ENCODE measurements around the gene HMGCLL1. TPM values are rescaled to one million over a fixed set of nuclear protein-coding genes. Genes with fewer than 3 reads are reported as not detected.

HMGCLL1 gene
- total and polyA plus RNA-seq, 8 donors: 0.10 to 3.3 (median 0.68) TPM; not detected in 3

DNA sequence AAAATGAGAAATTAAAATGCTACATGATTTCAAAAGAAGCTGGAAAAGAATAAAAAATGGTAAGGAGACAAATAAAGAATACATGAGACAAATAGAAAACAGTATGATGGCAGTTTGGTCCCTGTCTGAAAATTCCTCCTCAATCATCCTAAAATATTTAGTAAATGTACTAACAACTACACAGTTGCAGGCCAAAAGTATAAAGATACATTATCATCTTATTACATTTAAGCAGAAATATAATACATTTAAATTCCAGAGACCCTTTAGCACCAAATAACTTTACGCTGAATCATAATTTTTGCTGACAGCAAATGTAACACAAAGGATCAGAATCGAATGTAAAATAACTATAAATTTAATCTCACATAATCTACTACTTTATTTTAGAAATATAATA lies 4.4 kb downstream of the HMGCLL1 start:
- Histone ChIP-seq H3K27ac (no peak overlapping the region), H3K4me1 (peaks cover 0 to 10% (median 7%) of the 10 kb centered on the region in 4 donors), H3K9me3 (peaks cover 0 to 11% (median 1%) of the 10 kb centered on the region in 4 donors), H3K27me3 (peaks cover 0 to 11% (median 10%) of the 10 kb centered on the region in 3 donors), H3K4me3 (no peak overlapping the region), H3K36me3 (no peaks in the 10 kb centered on the region)
- 69 to 85% (median 83%) methylated on average over 2 of the region's 2 CpGs for WGBS, 5 donors
- intact Hi-C loops (cut with DNase I; ENCODE audit: low total_unique reads): no loop called here
- no peak for DNase-seq
- TF ChIP-seq POLR2AphosphoS5 (IDR thresholded peaks at IDR 0.05) (no peak), EP300 (IDR thresholded peaks at IDR 0.05) (no peak), POLR2A (IDR thresholded peaks at IDR 0.05) (no peak)
- TF ChIP-seq, protein P1, sequence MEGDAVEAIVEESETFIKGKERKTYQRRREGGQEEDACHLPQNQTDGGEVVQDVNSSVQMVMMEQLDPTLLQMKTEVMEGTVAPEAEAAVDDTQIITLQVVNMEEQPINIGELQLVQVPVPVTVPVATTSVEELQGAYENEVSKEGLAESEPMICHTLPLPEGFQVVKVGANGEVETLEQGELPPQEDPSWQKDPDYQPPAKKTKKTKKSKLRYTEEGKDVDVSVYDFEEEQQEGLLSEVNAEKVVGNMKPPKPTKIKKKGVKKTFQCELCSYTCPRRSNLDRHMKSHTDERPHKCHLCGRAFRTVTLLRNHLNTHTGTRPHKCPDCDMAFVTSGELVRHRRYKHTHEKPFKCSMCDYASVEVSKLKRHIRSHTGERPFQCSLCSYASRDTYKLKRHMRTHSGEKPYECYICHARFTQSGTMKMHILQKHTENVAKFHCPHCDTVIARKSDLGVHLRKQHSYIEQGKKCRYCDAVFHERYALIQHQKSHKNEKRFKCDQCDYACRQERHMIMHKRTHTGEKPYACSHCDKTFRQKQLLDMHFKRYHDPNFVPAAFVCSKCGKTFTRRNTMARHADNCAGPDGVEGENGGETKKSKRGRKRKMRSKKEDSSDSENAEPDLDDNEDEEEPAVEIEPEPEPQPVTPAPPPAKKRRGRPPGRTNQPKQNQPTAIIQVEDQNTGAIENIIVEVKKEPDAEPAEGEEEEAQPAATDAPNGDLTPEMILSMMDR (IDR thresholded peaks at IDR 0.05): no peak

DNA sequence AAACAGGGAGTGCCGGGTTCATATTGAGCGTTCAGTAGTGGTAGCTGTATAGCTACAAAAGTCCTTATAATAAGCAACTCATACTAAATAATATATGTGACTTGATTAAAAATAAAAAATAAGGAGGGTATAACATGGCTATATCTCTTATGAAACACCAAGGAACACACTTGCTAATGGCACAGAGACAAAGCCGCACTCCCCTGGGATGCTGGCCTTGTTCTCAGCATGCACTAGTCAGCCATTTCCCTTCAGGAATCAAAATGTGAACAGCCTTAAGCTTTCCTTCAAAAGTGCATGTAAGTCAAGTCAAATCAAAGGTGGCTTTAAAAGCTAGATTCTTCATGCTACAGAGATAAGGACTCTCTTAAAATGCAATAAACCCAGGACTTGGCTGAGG lies 9.4 kb downstream of the HMGCLL1 start:
- 81 to 87% (median 84%) methylated on average over 3 of the region's 3 CpGs for WGBS, 5 donors

DNA sequence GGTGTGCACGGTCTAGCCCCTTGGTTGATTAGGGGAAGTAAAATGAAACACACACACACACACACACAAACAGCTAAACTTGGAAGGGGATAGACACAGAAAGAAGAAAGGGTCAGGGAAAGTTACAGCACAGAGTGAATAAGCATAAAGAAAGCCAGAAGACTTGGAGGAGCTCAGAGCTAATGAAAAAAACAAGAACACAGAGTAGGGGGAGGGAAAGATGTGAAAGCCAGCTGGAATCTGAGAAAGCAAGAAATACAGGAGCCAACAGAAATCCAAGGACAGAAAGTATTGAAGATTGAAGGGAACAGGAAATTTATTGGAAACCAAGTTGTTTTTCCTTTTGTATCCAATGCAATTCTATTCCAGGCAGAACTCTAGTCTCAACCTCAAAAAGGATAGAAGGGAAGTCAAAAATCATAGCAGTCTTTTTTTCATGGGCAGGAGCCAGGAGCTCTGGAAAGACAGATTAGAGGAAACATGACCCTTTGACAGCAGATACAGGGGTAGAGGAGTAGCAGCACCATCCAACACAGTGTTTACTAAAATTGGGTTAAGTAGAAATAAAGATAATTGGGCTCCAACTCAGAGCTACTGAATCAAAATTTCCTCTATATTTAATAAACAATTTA lies 10.1 kb downstream of the HMGCLL1 start:
- Histone ChIP-seq H3K9me3 (peaks cover 0 to 11% (median 1%) of the 10 kb centered on the region in 4 donors), H3K27ac (peak overlapping the region in 2 of 5 donors; percentile 9 to 27), H3K27me3 (no peaks in the 10 kb centered on the region), H3K4me3 (no peak overlapping the region), H3K4me1 (no peaks in the 10 kb centered on the region), H3K36me3 (no peaks in the 10 kb centered on the region)
- 27 to 71% (median 66%) methylated on average over 1 of the region's 1 CpG for WGBS, 5 donors
- TF ChIP-seq, protein P1 (IDR thresholded peaks at IDR 0.05): no peak
- no peak for TF ChIP-seq EP300 (IDR thresholded peaks at IDR 0.05)
- no peak for TF ChIP-seq POLR2A (IDR thresholded peaks at IDR 0.05)
- TF ChIP-seq POLR2AphosphoS5 (IDR thresholded peaks at IDR 0.05): no peak
- DNase-seq: peak in 1 of 2 donors; percentile 75
- intact Hi-C loops (cut with DNase I; ENCODE audit: low total_unique reads): no loop called here

More for the DNA sequence above, 9.4 kb downstream of the HMGCLL1 start:
- H3K4me1 ChIP-seq: no peaks in the 10 kb centered on the region
- H3K36me3 ChIP-seq: no peaks in the 10 kb centered on the region
- H3K4me3 ChIP-seq: no peak overlapping the region
- no peaks in the 10 kb centered on the region for H3K27me3 ChIP-seq
- peak overlapping the region in 1 of 5 donors; percentile 9 for H3K27ac ChIP-seq
- intact Hi-C loops (cut with DNase I; ENCODE audit: low total_unique reads): no loop called here
- DNase-seq: no peak
- TF ChIP-seq, protein P1 (IDR thresholded peaks at IDR 0.05): no peak
- TF ChIP-seq POLR2AphosphoS5 (IDR thresholded peaks at IDR 0.05) (no peak), POLR2A (IDR thresholded peaks at IDR 0.05) (no peak), EP300 (IDR thresholded peaks at IDR 0.05) (no peak)
- peaks cover 0 to 11% (median 1%) of the 10 kb centered on the region in 4 donors for H3K9me3 ChIP-seq

DNA sequence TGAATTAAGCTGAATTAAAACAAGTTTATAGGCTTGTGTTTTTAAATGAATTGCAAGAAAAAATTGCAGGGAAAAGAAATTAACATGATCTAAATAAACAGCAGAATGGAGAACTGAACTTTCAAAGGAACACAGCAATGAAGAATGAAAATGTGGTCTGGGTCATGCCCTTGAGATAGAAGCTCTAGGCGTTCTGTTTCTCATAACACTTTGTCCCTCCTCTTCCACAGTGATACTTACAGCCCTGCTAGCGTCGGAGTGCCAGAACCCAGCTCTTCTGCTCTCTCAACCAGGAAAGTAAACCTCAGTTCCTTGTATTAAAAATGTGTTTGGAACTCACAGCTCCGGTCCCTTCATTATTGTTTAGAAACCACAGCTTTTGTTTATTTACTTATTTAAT lies 11.4 kb downstream of the HMGCLL1 start:
- no peak for TF ChIP-seq POLR2AphosphoS5 (IDR thresholded peaks at IDR 0.05)
- TF ChIP-seq POLR2A (IDR thresholded peaks at IDR 0.05): no peak
- no peak for TF ChIP-seq EP300 (IDR thresholded peaks at IDR 0.05)
- TF ChIP-seq, protein P1 (IDR thresholded peaks at IDR 0.05): no peak
- Histone ChIP-seq H3K9me3 (no peaks in the 10 kb centered on the region), H3K36me3 (no peaks in the 10 kb centered on the region), H3K4me1 (no peaks in the 10 kb centered on the region), H3K27ac (no peak overlapping the region), H3K27me3 (no peaks in the 10 kb centered on the region), H3K4me3 (no peak overlapping the region)
- intact Hi-C loops (cut with DNase I; ENCODE audit: low total_unique reads): no loop called here
- no peak for DNase-seq
- 49 to 57% (median 53%) methylated on average over 4 of the region's 4 CpGs for WGBS, 5 donors

Data from stomach (tissue), 9 donors.